ENCODE measurements around the gene JPH4.

The JPH4 gene

GRCh38 chr14:23522643-23523198 is 55.9 kb downstream of the JPH4 start:
- TF ChIP-seq CTCF (IDR thresholded peaks at IDR 0.05; ENCODE audit: extremely low read depth, insufficient read depth, missing control alignments), result no peak
- in situ Hi-C loops (cut with MboI; ENCODE audit: low pct_unique_long_range_greater_than_20kb, low sequenced_read_pairs, unreplicated experiment), result no loop called here
- DNase-seq (ENCODE audit: low spot score), result no peak

- in situ Hi-C loops (cut with MboI; ENCODE audit: low pct_unique_long_range_greater_than_20kb, low sequenced_read_pairs, unreplicated experiment), result no loop called here
- DNase-seq (ENCODE audit: low spot score), result no peak
- TF ChIP-seq CTCF (IDR thresholded peaks at IDR 0.05; ENCODE audit: extremely low read depth, insufficient read depth, missing control alignments), result no peak
These were observed 56.6 kb downstream of the JPH4 start for GRCh38 chr14:23521785-23522640.

- in situ Hi-C loops (cut with MboI; ENCODE audit: low pct_unique_long_range_greater_than_20kb, low sequenced_read_pairs, unreplicated experiment), result no loop called here
- DNase-seq (ENCODE audit: low spot score), result no peak
- TF ChIP-seq CTCF (IDR thresholded peaks at IDR 0.05; ENCODE audit: extremely low read depth, insufficient read depth, missing control alignments), result no peak
These were observed 57.6 kb downstream of the JPH4 start for GRCh38 chr14:23520899-23521533.

- TF ChIP-seq CTCF (IDR thresholded peaks at IDR 0.05; ENCODE audit: extremely low read depth, insufficient read depth, missing control alignments), result no peak
- in situ Hi-C loops (cut with MboI; ENCODE audit: low pct_unique_long_range_greater_than_20kb, low sequenced_read_pairs, unreplicated experiment), result no loop called here
These were observed 59.9 kb downstream of the JPH4 start for GRCh38 chr14:23518709-23519108.

More at GRCh38 chr14:23518709-23519108, 59.9 kb downstream of the JPH4 start:
- DNase-seq (ENCODE audit: low spot score), result no peak

All from GM13977 (cell line).